HepG2 (cell line): ENCODE results near the gene ELP1. TPM values are rescaled to one million over a fixed set of nuclear protein-coding genes. Genes with fewer than 3 reads are reported as not detected.

Experiments used
- ATF1 ChIP-seq: IDR thresholded peaks from 2 replicates; pipeline ENCODE4 v1.6.1; 2016; ENCODE audit warnings: mild to moderate bottlenecking, control low read depth
- CBFB ChIP-seq: sonication (generic); formaldehyde crosslinking; IDR thresholded peaks from 2 replicates; pipeline ENCODE4 v1.4.0; 2020; ENCODE audit warnings: missing genetic modification reagents
- FIP1L1 ChIP-seq: fragments of 200-400 bp; formaldehyde crosslinking; IDR thresholded peaks from 2 replicates; pipeline ENCODE4 v1.6.1; 2018; ENCODE audit warnings: low read depth, mild to moderate bottlenecking, low read length, moderate library complexity, borderline replicate concordance; ENCODE audit not compliant: insufficient read depth
- FOSL1 ChIP-seq: sonication (generic); formaldehyde crosslinking; IDR thresholded peaks from 2 replicates; pipeline ENCODE4 v1.9.0; 2021; ENCODE audit warnings: missing genetic modification reagents, borderline replicate concordance
- GATAD1 ChIP-seq: IDR thresholded peaks from 2 replicates; pipeline ENCODE4 v1.6.1; 2016; ENCODE audit warnings: missing genetic modification reagents, missing compliant biosample characterization
- HMG20B ChIP-seq: conservative IDR thresholded peaks from 2 replicates; pipeline ENCODE4 v1.6.1; 2016; ENCODE audit warnings: missing genetic modification reagents, missing compliant biosample characterization
- KMT2B ChIP-seq: IDR thresholded peaks from 2 replicates; pipeline ENCODE4 v1.6.1; 2016; ENCODE audit warnings: missing genetic modification reagents, missing compliant biosample characterization
- MXI1 ChIP-seq: IDR thresholded peaks from 3 replicates; pipeline ENCODE4 v1.6.1; 2012; ENCODE audit warnings: low read depth, low read length, inconsistent platforms, borderline replicate concordance
- NR0B2 ChIP-seq: sonication (generic); formaldehyde crosslinking; IDR thresholded peaks from 2 replicates; pipeline ENCODE4 v1.4.0; 2020; ENCODE audit warnings: mild to moderate bottlenecking, missing genetic modification reagents
- NR2C2 ChIP-seq: sonication (generic); formaldehyde crosslinking; IDR thresholded peaks from 2 replicates; pipeline ENCODE4 v1.4.0; 2020; ENCODE audit warnings: missing genetic modification reagents, mild to moderate bottlenecking, moderate library complexity, borderline replicate concordance
- PRPF4 ChIP-seq: fragments of 200-400 bp; formaldehyde crosslinking; IDR thresholded peaks from 2 replicates; pipeline ENCODE4 v1.6.1; 2016; ENCODE audit warnings: low read length, low read depth; ENCODE audit not compliant: poor library complexity, severe bottlenecking
- ZFP62 ChIP-seq: sonication (generic); formaldehyde crosslinking; IDR thresholded peaks from 2 replicates; pipeline ENCODE4 v1.4.0; 2020; ENCODE audit warnings: missing genetic modification reagents
- ZNF317 ChIP-seq: sonication (generic); formaldehyde crosslinking; IDR thresholded peaks from 2 replicates; pipeline ENCODE4 v1.5.0; 2020; ENCODE audit warnings: mild to moderate bottlenecking, missing genetic modification reagents
- ZNF639 ChIP-seq: conservative IDR thresholded peaks from 2 replicates; pipeline ENCODE4 v1.6.1; 2018; ENCODE audit warnings: missing genetic modification reagents
- ZNF709 ChIP-seq: sonication (generic); formaldehyde crosslinking; IDR thresholded peaks from 2 replicates; pipeline ENCODE4 v1.5.0; 2020; ENCODE audit warnings: mild to moderate bottlenecking, missing genetic modification reagents
- polyA plus RNA-seq, 8 experiments: library from polyadenylated mRNA; depleted of rRNA in 3 of 8; stranded (reverse) in 7 of 8; unstranded in 1 of 8; fragments of >200 nt; fragmentation: Illumina TruSeq in 4 of 8; extraction: Trizol in 4 of 8; gene quantifications; 2 replicates each; pipeline versions ENCODE4 v1.2.1 to v1.2.3, GENCODE V29; 2011 to 2016; ENCODE audit warnings: low read depth in 4 of 8, missing spikeins in 1 of 8, mixed read lengths in 1 of 8; ENCODE audit not compliant: insufficient read depth in 1 of 8
- total RNA-seq, 5 experiments: library from RNA; depleted of rRNA; stranded (reverse); fragments of >200 nt; fragmentation: Illumina TruSeq; extraction: Trizol; gene quantifications; 2 replicates each; pipeline ENCODE4 v1.2.3, GENCODE V29; 2016; ENCODE audit warnings: low read depth in 1 of 5
- TF ChIP-seq, protein P1 (sequence below): sonication (generic); formaldehyde crosslinking; IDR thresholded peaks from 2 replicates; pipeline ENCODE4 v1.8.0; 2022; ENCODE audit warnings: mild to moderate bottlenecking, missing genetic modification reagents, borderline replicate concordance
- TF ChIP-seq, protein P2 (sequence below): sonication (generic); formaldehyde crosslinking; IDR thresholded peaks from 2 replicates; pipeline ENCODE4 v1.8.0; 2023; ENCODE audit warnings: mild to moderate bottlenecking, missing genetic modification reagents
- TF ChIP-seq, protein P3 (sequence below): sonication (generic); formaldehyde crosslinking; IDR thresholded peaks from 2 replicates; pipeline ENCODE4 v1.4.0; 2020; ENCODE audit warnings: missing genetic modification reagents, borderline replicate concordance

ELP1 gene
- total and polyA plus RNA-seq, 2 of the 13 experiments (the other 11 are each of a cell fraction or from before 2014, with no cell fraction given): 157 to 275 TPM

GRCh38 chr9:108934323-108934893 is 484 bp upstream of the ELP1 start, which contains the start of gene ABITRAM (continued):
- TF ChIP-seq NR0B2 (CRISPR knock-in tag): peak; percentile 75; the same call in 1 of the 2 replicates
- TF ChIP-seq, protein P1, sequence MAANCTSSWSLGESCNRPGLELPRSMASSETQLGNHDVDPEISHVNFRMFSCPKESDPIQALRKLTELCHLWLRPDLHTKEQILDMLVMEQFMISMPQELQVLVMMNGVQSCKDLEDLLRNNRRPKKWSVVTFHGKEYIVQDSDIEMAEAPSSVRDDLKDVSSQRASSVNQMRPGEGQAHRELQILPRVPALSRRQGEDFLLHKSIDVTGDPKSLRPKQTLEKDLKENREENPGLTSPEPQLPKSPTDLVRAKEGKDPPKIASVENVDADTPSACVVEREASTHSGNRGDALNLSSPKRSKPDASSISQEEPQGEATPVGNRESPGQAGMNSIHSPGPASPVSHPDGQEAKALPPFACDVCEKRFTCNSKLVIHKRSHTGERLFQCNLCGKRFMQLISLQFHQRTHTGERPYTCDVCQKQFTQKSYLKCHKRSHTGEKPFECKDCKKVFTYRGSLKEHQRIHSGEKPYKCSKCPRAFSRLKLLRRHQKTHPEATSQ (CRISPR knock-in tag): no peak
- no peak for TF ChIP-seq ZNF317 (CRISPR knock-in tag)
- peak; percentile 78; the same call in 1 of the 2 replicates for TF ChIP-seq KMT2B (CRISPR knock-in tag)
- TF ChIP-seq, protein P2, sequence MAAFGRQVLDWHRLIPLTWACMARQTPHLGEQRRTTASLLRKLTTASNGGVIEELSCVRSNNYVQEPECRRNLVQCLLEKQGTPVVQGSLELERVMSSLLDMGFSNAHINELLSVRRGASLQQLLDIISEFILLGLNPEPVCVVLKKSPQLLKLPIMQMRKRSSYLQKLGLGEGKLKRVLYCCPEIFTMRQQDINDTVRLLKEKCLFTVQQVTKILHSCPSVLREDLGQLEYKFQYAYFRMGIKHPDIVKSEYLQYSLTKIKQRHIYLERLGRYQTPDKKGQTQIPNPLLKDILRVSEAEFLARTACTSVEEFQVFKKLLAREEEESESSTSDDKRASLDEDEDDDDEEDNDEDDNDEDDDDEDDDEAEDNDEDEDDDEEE: peak; percentile 79; the same call in 1 of the 2 replicates
- 0 out of 2 replicates have a peak, but pooled peaks have one; percentile 12 for TF ChIP-seq HMG20B (CRISPR knock-in tag)
- no peak for TF ChIP-seq PRPF4
- peak; percentile 13; the same call in 1 of the 2 replicates for TF ChIP-seq ATF1 (CRISPR knock-in tag)
- no peak for TF ChIP-seq FOSL1 (CRISPR knock-in tag)
- 0 out of 2 replicates have a peak, but pooled peaks have one; percentile 11 for TF ChIP-seq ZNF639 (CRISPR knock-in tag)
- TF ChIP-seq CBFB: no peak
- TF ChIP-seq NR2C2: peak; percentile 87
- TF ChIP-seq FIP1L1: no peak
- TF ChIP-seq ZNF709 (CRISPR knock-in tag): peak; percentile 61; the same call in 1 of the 2 replicates
- TF ChIP-seq MXI1: peak; percentile 96; the same call in 2 of the 3 replicates
- TF ChIP-seq, protein P3, sequence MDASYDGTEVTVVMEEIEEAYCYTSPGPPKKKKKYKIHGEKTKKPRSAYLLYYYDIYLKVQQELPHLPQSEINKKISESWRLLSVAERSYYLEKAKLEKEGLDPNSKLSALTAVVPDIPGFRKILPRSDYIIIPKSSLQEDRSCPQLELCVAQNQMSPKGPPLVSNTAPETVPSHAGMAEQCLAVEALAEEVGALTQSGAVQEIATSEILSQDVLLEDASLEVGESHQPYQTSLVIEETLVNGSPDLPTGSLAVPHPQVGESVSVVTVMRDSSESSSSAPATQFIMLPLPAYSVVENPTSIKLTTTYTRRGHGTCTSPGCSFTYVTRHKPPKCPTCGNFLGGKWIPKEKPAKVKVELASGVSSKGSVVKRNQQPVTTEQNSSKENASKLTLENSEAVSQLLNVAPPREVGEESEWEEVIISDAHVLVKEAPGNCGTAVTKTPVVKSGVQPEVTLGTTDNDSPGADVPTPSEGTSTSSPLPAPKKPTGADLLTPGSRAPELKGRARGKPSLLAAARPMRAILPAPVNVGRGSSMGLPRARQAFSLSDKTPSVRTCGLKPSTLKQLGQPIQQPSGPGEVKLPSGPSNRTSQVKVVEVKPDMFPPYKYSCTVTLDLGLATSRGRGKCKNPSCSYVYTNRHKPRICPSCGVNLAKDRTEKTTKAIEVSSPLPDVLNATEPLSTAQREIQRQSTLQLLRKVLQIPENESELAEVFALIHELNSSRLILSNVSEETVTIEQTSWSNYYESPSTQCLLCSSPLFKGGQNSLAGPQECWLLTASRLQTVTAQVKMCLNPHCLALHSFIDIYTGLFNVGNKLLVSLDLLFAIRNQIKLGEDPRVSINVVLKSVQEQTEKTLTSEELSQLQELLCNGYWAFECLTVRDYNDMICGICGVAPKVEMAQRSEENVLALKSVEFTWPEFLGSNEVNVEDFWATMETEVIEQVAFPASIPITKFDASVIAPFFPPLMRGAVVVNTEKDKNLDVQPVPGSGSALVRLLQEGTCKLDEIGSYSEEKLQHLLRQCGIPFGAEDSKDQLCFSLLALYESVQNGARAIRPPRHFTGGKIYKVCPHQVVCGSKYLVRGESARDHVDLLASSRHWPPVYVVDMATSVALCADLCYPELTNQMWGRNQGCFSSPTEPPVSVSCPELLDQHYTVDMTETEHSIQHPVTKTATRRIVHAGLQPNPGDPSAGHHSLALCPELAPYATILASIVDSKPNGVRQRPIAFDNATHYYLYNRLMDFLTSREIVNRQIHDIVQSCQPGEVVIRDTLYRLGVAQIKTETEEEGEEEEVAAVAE (CRISPR knock-in tag): no peak
- TF ChIP-seq GATAD1 (CRISPR knock-in tag): peak; percentile 87
- TF ChIP-seq ZFP62 (CRISPR knock-in tag): no peak
